CD14-positive monocyte (primary cell): ENCODE results near the gene SLC26A9. TPM values are rescaled to one million over a fixed set of nuclear protein-coding genes. Genes with fewer than 3 reads are reported as not detected.

Experiments used
- DNase-seq, 3 donors: peaks; one replicate each; pipeline ENCODE4 v3.0.0-alpha.2; 2011 to 2022
- H2AFZ ChIP-seq: 2 replicates; pipeline ENCODE4 v1.6.0; 2012; ENCODE audit warnings: mild to moderate bottlenecking, low read depth, low read length, inconsistent platforms; ENCODE audit not compliant: insufficient read depth, poor library complexity, severe bottlenecking
- H3K27ac ChIP-seq, 2 donors: 1 replicate in 1 of 2; 2 replicates in 1 of 2; pipeline ENCODE4 v1.5.1; 2012 to 2013; ENCODE audit warnings: low read length in 2 of 2, control low read depth in 1 of 2, inconsistent platforms in 1 of 2, low read depth in 1 of 2, mild to moderate bottlenecking in 1 of 2
- H3K27me3 ChIP-seq, 2 donors: one replicate each; pipeline versions ENCODE4 v1.6.0 to v1.6.1; 2011 to 2013; ENCODE audit warnings: low read length in 2 of 2; ENCODE audit not compliant: control insufficient read depth in 2 of 2, insufficient read depth in 2 of 2
- H3K36me3 ChIP-seq, 2 donors: replicated peaks in 1 of 2; 1 replicate in 1 of 2; 2 replicates in 1 of 2; pipeline versions ENCODE4 v1.5.1 to v1.6.1; 2012 to 2013; ENCODE audit warnings: low read length in 2 of 2, control low read depth in 1 of 2, inconsistent platforms in 1 of 2, mild to moderate bottlenecking in 1 of 2; ENCODE audit not compliant: insufficient read depth in 2 of 2, control insufficient read depth in 1 of 2
- H3K4me1 ChIP-seq, 2 donors: 1 replicate in 1 of 2; 2 replicates in 1 of 2; pipeline versions ENCODE4 v1.5.1 to v1.6.1; 2012 to 2013; ENCODE audit warnings: low read length in 2 of 2, control low read depth in 1 of 2, inconsistent platforms in 1 of 2, mild to moderate bottlenecking in 1 of 2, moderate library complexity in 1 of 2; ENCODE audit not compliant: insufficient read depth in 2 of 2, control insufficient read depth in 1 of 2
- H3K4me2 ChIP-seq: replicated peaks from 2 replicates; pipeline ENCODE3; 2012; ENCODE audit warnings: low read length, moderate library complexity, mild to moderate bottlenecking; ENCODE audit not compliant: poor library complexity, severe bottlenecking; ENCODE audit errors: extremely low read depth
- H3K4me3 ChIP-seq, 3 experiments: fragments of 200-600 bp in 1 of 3; sonication (generic) in 1 of 3; replicated peaks in 1 of 3; 1 replicate in 2 of 3; 2 replicates in 1 of 3; pipeline ENCODE4 v1.5.1; 2011 to 2013; ENCODE audit warnings: low read length in 3 of 3, mild to moderate bottlenecking in 3 of 3, control low read depth in 2 of 3, low read depth in 2 of 3, inconsistent platforms in 1 of 3, moderate library complexity in 1 of 3
- H3K79me2 ChIP-seq: 2 replicates; pipeline ENCODE4 v1.6.0; 2012; ENCODE audit warnings: mild to moderate bottlenecking, control low read depth, inconsistent platforms, low read length, moderate library complexity; ENCODE audit not compliant: insufficient read depth
- H3K9ac ChIP-seq: 2 replicates; pipeline ENCODE4 v1.6.0; 2017; ENCODE audit warnings: low read length, mild to moderate bottlenecking; ENCODE audit not compliant: insufficient read depth, poor library complexity, severe bottlenecking
- H3K9me3 ChIP-seq, 2 donors: replicated peaks in 1 of 2; 1 replicate in 1 of 2; 2 replicates in 1 of 2; pipeline versions ENCODE4 v1.5.1 to v1.6.1; 2012 to 2013; ENCODE audit warnings: low read length in 2 of 2, control low read depth in 1 of 2; ENCODE audit not compliant: control insufficient read depth in 1 of 2, insufficient read depth in 1 of 2
- H4K20me1 ChIP-seq: 2 replicates; pipeline ENCODE4 v1.6.0; 2012; ENCODE audit warnings: mild to moderate bottlenecking, low read length, control low read depth, moderate library complexity; ENCODE audit not compliant: insufficient read depth
- H3K27ac Mint-ChIP-seq, 7 donors: one replicate each; pipeline ENCODE4 v1.8.0; 2020; ENCODE audit warnings: mild to moderate bottlenecking in 7 of 7, mixed read lengths in 7 of 7, moderate library complexity in 6 of 7, inconsistent platforms in 2 of 7
- H3K27me3 Mint-ChIP-seq, 3 donors: one replicate each; pipeline ENCODE4 v1.8.0; 2021 to 2022; ENCODE audit warnings: low read depth in 3 of 3, mild to moderate bottlenecking in 3 of 3, mixed read lengths in 3 of 3, moderate library complexity in 3 of 3, inconsistent platforms in 1 of 3
- H3K36me3 Mint-ChIP-seq, 2 donors: one replicate each; pipeline ENCODE4 v1.8.0; 2020; ENCODE audit warnings: mixed read lengths in 2 of 2, inconsistent platforms in 1 of 2, mild to moderate bottlenecking in 1 of 2
- H3K4me1 Mint-ChIP-seq: one replicate; pipeline ENCODE4 v1.8.0; 2020; ENCODE audit warnings: mild to moderate bottlenecking, mixed read lengths
- H3K4me3 Mint-ChIP-seq, 2 donors: one replicate each; pipeline ENCODE4 v1.8.0; 2020; ENCODE audit warnings: mild to moderate bottlenecking in 2 of 2, mixed read lengths in 2 of 2, moderate library complexity in 1 of 2
- H3K9me3 Mint-ChIP-seq, 7 donors: one replicate each; pipeline ENCODE4 v1.8.0; 2020 to 2022; ENCODE audit warnings: mixed read lengths in 7 of 7, mild to moderate bottlenecking in 6 of 7, moderate library complexity in 6 of 7, inconsistent platforms in 2 of 7
- WGBS: methylation state at CpG from one replicate; pipeline ENCODE4 v1.1.5; 2013; ENCODE audit warnings: missing lambda C conversion rate; ENCODE audit not compliant: insufficient coverage; 5-methylcytosine and 5-hydroxymethylcytosine counted together
- intact Hi-C, 2 donors: fragments of 100-400 bp; cut with micrococcal nuclease; formaldehyde crosslinking; loops; one replicate each; pipeline versions ENCODE4 v1.15.0 to v1.15.1; 2023
- polyA plus RNA-seq, 3 donors: library from polyadenylated mRNA; depleted of rRNA in 1 of 3; unstranded in 2 of 3; stranded (reverse) in 1 of 3; fragments of 300-500 nt in 2 of 3; fragments of >200 nt in 1 of 3; fragmentation: Illumina TruSeq in 2 of 3; gene quantifications; 1 replicate in 2 of 3; 2 replicates in 1 of 3; pipeline ENCODE4 v1.2.3, GENCODE V29; 2012 to 2021
- TF ChIP-seq, protein P1 (sequence below): fragments of 200-600 bp; IDR thresholded peaks from one replicate; pipeline ENCODE4 v1.8.0; 2022; ENCODE audit warnings: antibody characterized with exemption, mild to moderate bottlenecking

Gene SLC26A9
- polyA plus RNA-seq, 3 donors, result 0.04 TPM; not detected in 2

GRCh38 chr1:205991237-205991636 lies 48.0 kb upstream of the SLC26A9 start:
- intact Hi-C loops, result no loop called here
- Mint-ChIP-seq H3K4me3 (no peak overlapping the region), H3K27me3 (peaks cover 0 to 3% (median 0%) of the 10 kb centered on the region in 3 donors), H3K9me3 (peaks cover 0 to 1% (median under 1%) of the 10 kb centered on the region in 7 donors), H3K4me1 (peaks cover 12% of the 10 kb centered on the region), H3K27ac (no peak overlapping the region), H3K36me3 (peaks cover 0 to 13% of the 10 kb centered on the region in 2 donors)
- H3K4me3 ChIP-seq, result no peak overlapping the region
- H3K27me3 ChIP-seq, result no peaks in the 10 kb centered on the region
- H3K4me2 ChIP-seq, result no peak overlapping the region
- no peak overlapping the region for H2AFZ ChIP-seq
- H3K79me2 ChIP-seq, result no peaks in the 10 kb centered on the region
- H3K9ac ChIP-seq, result no peak overlapping the region
- DNase-seq, result no peak
- H3K27ac ChIP-seq, result no peak overlapping the region
- TF ChIP-seq, protein P1, sequence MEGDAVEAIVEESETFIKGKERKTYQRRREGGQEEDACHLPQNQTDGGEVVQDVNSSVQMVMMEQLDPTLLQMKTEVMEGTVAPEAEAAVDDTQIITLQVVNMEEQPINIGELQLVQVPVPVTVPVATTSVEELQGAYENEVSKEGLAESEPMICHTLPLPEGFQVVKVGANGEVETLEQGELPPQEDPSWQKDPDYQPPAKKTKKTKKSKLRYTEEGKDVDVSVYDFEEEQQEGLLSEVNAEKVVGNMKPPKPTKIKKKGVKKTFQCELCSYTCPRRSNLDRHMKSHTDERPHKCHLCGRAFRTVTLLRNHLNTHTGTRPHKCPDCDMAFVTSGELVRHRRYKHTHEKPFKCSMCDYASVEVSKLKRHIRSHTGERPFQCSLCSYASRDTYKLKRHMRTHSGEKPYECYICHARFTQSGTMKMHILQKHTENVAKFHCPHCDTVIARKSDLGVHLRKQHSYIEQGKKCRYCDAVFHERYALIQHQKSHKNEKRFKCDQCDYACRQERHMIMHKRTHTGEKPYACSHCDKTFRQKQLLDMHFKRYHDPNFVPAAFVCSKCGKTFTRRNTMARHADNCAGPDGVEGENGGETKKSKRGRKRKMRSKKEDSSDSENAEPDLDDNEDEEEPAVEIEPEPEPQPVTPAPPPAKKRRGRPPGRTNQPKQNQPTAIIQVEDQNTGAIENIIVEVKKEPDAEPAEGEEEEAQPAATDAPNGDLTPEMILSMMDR, result no peak
- H3K4me1 ChIP-seq, result no peaks in the 10 kb centered on the region
- WGBS, result 58% methylated on average over 4 of the region's 4 CpGs
- H3K9me3 ChIP-seq, result peaks cover 0 to under 1% of the 10 kb centered on the region in 2 donors
- no peaks in the 10 kb centered on the region for H3K36me3 ChIP-seq
- no peaks in the 10 kb centered on the region for H4K20me1 ChIP-seq

- no peaks in the 10 kb centered on the region for H3K4me1 ChIP-seq
- H3K27ac ChIP-seq, result no peak overlapping the region
- no peak overlapping the region for H2AFZ ChIP-seq
- H4K20me1 ChIP-seq, result no peaks in the 10 kb centered on the region
- Mint-ChIP-seq H3K36me3 (peaks cover 0 to 13% of the 10 kb centered on the region in 2 donors), H3K9me3 (no peaks in the 10 kb centered on the region), H3K27me3 (peaks cover 0 to 3% (median 0%) of the 10 kb centered on the region in 3 donors), H3K27ac (no peak overlapping the region), H3K4me3 (no peak overlapping the region), H3K4me1 (peaks cover 11% of the 10 kb centered on the region)
- no peaks in the 10 kb centered on the region for H3K36me3 ChIP-seq
- no peaks in the 10 kb centered on the region for H3K79me2 ChIP-seq
- no peak overlapping the region for H3K4me2 ChIP-seq
- no peak overlapping the region for H3K4me3 ChIP-seq
- TF ChIP-seq, protein P1, result no peak
- no peak for DNase-seq
- H3K9me3 ChIP-seq, result no peaks in the 10 kb centered on the region
- intact Hi-C loops, result no loop called here
- H3K27me3 ChIP-seq, result no peaks in the 10 kb centered on the region
- 100% methylated on average over 1 of the region's 2 CpGs for WGBS
- H3K9ac ChIP-seq, result no peak overlapping the region
These were observed 47.0 kb upstream of the SLC26A9 start for GRCh38 chr1:205990226-205990625.
